Measurements from ENCODE around the gene TMC1.

GRCh38 chr9:72839085-72839484 lies 317.7 kb downstream of the TMC1 start:
- TF ChIP-seq POLR2AphosphoS5 (IDR thresholded peaks at IDR 0.05; ENCODE audit: low read depth, low read length) (no peak), CTCF (IDR thresholded peaks at IDR 0.05) (no peak), SIN3A (IDR thresholded peaks at IDR 0.05; ENCODE audit: borderline replicate concordance, insufficient read depth, low read depth, low read length) (no peak), TCF7L2 (IDR thresholded peaks at IDR 0.05; ENCODE audit: low read depth, low read length) (no peak), REST (IDR thresholded peaks at IDR 0.05; ENCODE audit: insufficient read depth in 1 of 2, low read depth in 2 of 2, low read length in 1 of 2) (no peak)

Data from Panc1 (cell line).